OCI-LY1 (cell line): ENCODE results near the gene MZF1.

Experiments used
- H2AFZ ChIP-seq: fragments of 200-600 bp; sonication (generic), shearing (Covaris generic); 2 replicates; pipeline ENCODE4 v1.6.0; 2014; ENCODE audit warnings: antibody characterized with exemption, mild to moderate bottlenecking, low read length
- H3F3A ChIP-seq: fragments of 200-600 bp; sonication (generic), shearing (Covaris generic); 2 replicates; pipeline ENCODE4 v1.6.0; 2014; ENCODE audit warnings: mild to moderate bottlenecking, antibody characterized with exemption, low read length, moderate library complexity; ENCODE audit not compliant: insufficient read depth
- H3K27ac ChIP-seq: fragments of 200-600 bp; sonication (generic); 2 replicates; pipeline ENCODE4 v1.5.1; 2014; ENCODE audit warnings: low read length, mixed run types, mild to moderate bottlenecking, low read depth; ENCODE audit not compliant: poor library complexity, severe bottlenecking
- H3K27me3 ChIP-seq: fragments of 200-600 bp; sonication (generic); 2 replicates; pipeline ENCODE4 v1.6.0; 2014; ENCODE audit warnings: antibody characterized with exemption, mild to moderate bottlenecking, low read length, moderate library complexity; ENCODE audit not compliant: insufficient read depth
- H3K36me3 ChIP-seq: fragments of 200-600 bp; sonication (generic); 2 replicates; pipeline ENCODE4 v1.6.1; 2014; ENCODE audit warnings: mild to moderate bottlenecking, antibody characterized with exemption, low read length, moderate library complexity, mixed read lengths; ENCODE audit not compliant: insufficient read depth
- H3K4me1 ChIP-seq: fragments of 200-600 bp; sonication (generic); 2 replicates; pipeline ENCODE4 v1.5.1; 2014; ENCODE audit warnings: mild to moderate bottlenecking, low read length, moderate library complexity; ENCODE audit not compliant: insufficient read depth, severe bottlenecking
- H3K4me2 ChIP-seq: fragments of 200-600 bp; sonication (generic), shearing (Covaris generic); 2 replicates; pipeline ENCODE4 v1.6.1; 2014; ENCODE audit warnings: low read length
- H3K4me3 ChIP-seq: fragments of 200-600 bp; sonication (generic); 2 replicates; pipeline ENCODE4 v1.5.1; 2014; ENCODE audit warnings: low read length, low read depth, mild to moderate bottlenecking, mixed read lengths; ENCODE audit not compliant: poor library complexity, severe bottlenecking
- H3K79me2 ChIP-seq: fragments of 200-600 bp; shearing (Covaris generic); 2 replicates; pipeline ENCODE4 v1.6.1; 2016; ENCODE audit warnings: mixed run types, low read length, mixed read lengths; ENCODE audit not compliant: insufficient read depth
- H3K9ac ChIP-seq: fragments of 200-600 bp; sonication (generic), shearing (Covaris generic); 2 replicates; pipeline ENCODE4 v1.6.1; 2014; ENCODE audit warnings: mild to moderate bottlenecking, low read length, mixed read lengths
- H3K9me2 ChIP-seq: fragments of 200-600 bp; sonication (generic), shearing (Covaris generic); 2 replicates; pipeline ENCODE4 v1.6.1; 2014; ENCODE audit warnings: low read depth, mild to moderate bottlenecking, low read length, mixed read lengths
- H3K9me3 ChIP-seq: fragments of 200-600 bp; shearing (Covaris generic); 2 replicates; pipeline ENCODE4 v1.6.1; 2014; ENCODE audit warnings: low read length, mixed read lengths
- H4K20me1 ChIP-seq: fragments of 200-600 bp; sonication (generic), shearing (Covaris generic); 2 replicates; pipeline ENCODE4 v1.6.0; 2016; ENCODE audit warnings: mild to moderate bottlenecking, low read length; ENCODE audit not compliant: insufficient read depth
- CTCF ChIP-seq: fragments of 200-600 bp; sonication (generic), shearing (Covaris generic); IDR thresholded peaks from 2 replicates; pipeline ENCODE4 v1.5.1; 2017; ENCODE audit warnings: mild to moderate bottlenecking, antibody characterized with exemption, low read length, moderate library complexity, mixed read lengths
- EZH2 ChIP-seq: fragments of 200-600 bp; sonication (generic), shearing (Covaris generic); IDR thresholded peaks from 2 replicates; pipeline ENCODE4 v1.8.0; 2017; ENCODE audit warnings: borderline replicate concordance, mixed run types, mild to moderate bottlenecking, antibody characterized with exemption, low read length, moderate library complexity, mixed read lengths

MZF1 gene

GRCh38 chr19:58555369-58555885, 17.7 kb downstream of the MZF1 start:
- TF ChIP-seq EZH2 (no peak), CTCF (no peak)
- Histone ChIP-seq H3K4me3 (peak overlapping the region; percentile 91), H3K27me3 (no peaks in the 10 kb centered on the region), H3K4me1 (peaks cover 46% of the 10 kb centered on the region), H3K27ac (peak overlapping the region; percentile 93), H4K20me1 (no peaks in the 10 kb centered on the region), H3F3A (peaks cover 16% of the 10 kb centered on the region), H3K79me2 (peaks cover 19% of the 10 kb centered on the region), H3K9me3 (no peaks in the 10 kb centered on the region), H3K9me2 (no peaks in the 10 kb centered on the region), H3K36me3 (peaks cover 52% of the 10 kb centered on the region), H3K4me2 (peak overlapping the region; percentile 88), H3K9ac (peak overlapping the region; percentile 73), H2AFZ (no peak overlapping the region)

GRCh38 chr19:58554494-58555368, 18.4 kb downstream of the MZF1 start, which contains the start of gene CHMP2A:
Gene CHMP2A (minus strand): TSS chr19:58555105. CDS start chr19:58554212, 893 bp downstream.
- TF ChIP-seq CTCF, result no peak
- TF ChIP-seq EZH2, result no peak
- H3K4me2 ChIP-seq, result peak within 1 kb of the TSS; percentile 88
- peak within 1 kb of the TSS; percentile 91 for H3K4me3 ChIP-seq
- peaks cover 39% of the 10 kb centered on the region for H3K4me1 ChIP-seq
- H3K36me3 ChIP-seq, result peaks cover 59% of the 10 kb centered on the region
- no peaks in the 10 kb centered on the region for H4K20me1 ChIP-seq
- no peak within 1 kb of the TSS for H2AFZ ChIP-seq
- no peaks in the 10 kb centered on the region for H3K9me3 ChIP-seq
- peaks cover 9% of the 10 kb centered on the region for H3F3A ChIP-seq
- H3K9ac ChIP-seq, result peak within 1 kb of the TSS; percentile 81
- peaks cover 19% of the 10 kb centered on the region for H3K79me2 ChIP-seq
- H3K27me3 ChIP-seq, result no peaks in the 10 kb centered on the region
- no peaks in the 10 kb centered on the region for H3K9me2 ChIP-seq
- peak within 1 kb of the TSS; percentile 93 for H3K27ac ChIP-seq

- H3K9me2 ChIP-seq, result no peaks in the 10 kb centered on the region
- no peak overlapping the region for H2AFZ ChIP-seq
- TF ChIP-seq CTCF (no peak), EZH2 (no peak)
- H3K27ac ChIP-seq, result peak overlapping the region; percentile 93
- H3K36me3 ChIP-seq, result peaks cover 67% of the 10 kb centered on the region
- no peaks in the 10 kb centered on the region for H3K9me3 ChIP-seq
- H4K20me1 ChIP-seq, result no peaks in the 10 kb centered on the region
- peaks cover 19% of the 10 kb centered on the region for H3K79me2 ChIP-seq
- peak overlapping the region; percentile 88 for H3K4me2 ChIP-seq
- peak overlapping the region; percentile 81 for H3K9ac ChIP-seq
- H3K27me3 ChIP-seq, result no peaks in the 10 kb centered on the region
- H3K4me1 ChIP-seq, result peaks cover 36% of the 10 kb centered on the region
- H3F3A ChIP-seq, result 0 out of 2 replicates have a peak, but pooled peaks cover 7% of the 10 kb centered on the region
- peak overlapping the region; percentile 91 for H3K4me3 ChIP-seq
Measured at GRCh38 chr19:58553799-58554493, 19.2 kb downstream of the MZF1 start.
